ENCODE data around the gene KPRP.

Gene KPRP

GRCh38 chr1:152795686-152796085 lies 37.9 kb downstream of the KPRP start:
- no peak overlapping the region for H3K4me3 ChIP-seq (ENCODE audit: low read length)
- no peak for DNase-seq (ENCODE audit: low read depth)
- no peak for TF ChIP-seq CTCF (conservative IDR thresholded peaks at IDR 0.05; ENCODE audit: low read length)

- no peak for TF ChIP-seq CTCF (conservative IDR thresholded peaks at IDR 0.05; ENCODE audit: low read length)
- DNase-seq (ENCODE audit: low read depth): no peak
- H3K4me3 ChIP-seq (ENCODE audit: low read length): no peak within 1 kb of the TSS
Measured at GRCh38 chr1:152796421-152796820, 38.6 kb downstream of the KPRP start, which contains the start of gene LCE1D. LCE1D (plus strand) TSS chr1:152796721; CDS start chr1:152797795, 1,074 bp downstream.

GRCh38 chr1:152801333-152801732 lies 43.5 kb downstream of the KPRP start:
- H3K4me3 ChIP-seq (ENCODE audit: low read length): no peak overlapping the region
- DNase-seq (ENCODE audit: low read depth): no peak
- TF ChIP-seq CTCF (conservative IDR thresholded peaks at IDR 0.05; ENCODE audit: low read length): no peak

GRCh38 chr1:152806576-152806975 lies 48.8 kb downstream of the KPRP start, which contains the start of gene LCE1C:
LCE1C (minus strand) TSS chr1:152806651; CDS start chr1:152805478, 1,173 bp downstream.
- no peak within 1 kb of the TSS for H3K4me3 ChIP-seq (ENCODE audit: low read length)
- DNase-seq (ENCODE audit: low read depth): no peak
- TF ChIP-seq CTCF (conservative IDR thresholded peaks at IDR 0.05; ENCODE audit: low read length): no peak

GRCh38 chr1:152811050-152811449 lies 53.2 kb downstream of the KPRP start:
- TF ChIP-seq CTCF (conservative IDR thresholded peaks at IDR 0.05; ENCODE audit: low read length): no peak
- DNase-seq (ENCODE audit: low read depth): no peak
- H3K4me3 ChIP-seq (ENCODE audit: low read length): no peak overlapping the region

All from AG10803 (cell line).